ENCODE measurements around the gene PRR13. TPM values are rescaled to one million over a fixed set of nuclear protein-coding genes. Genes with fewer than 3 reads are reported as not detected.

PRR13 gene
- total and polyA plus RNA-seq, 4 donors = 94.6 to 224 (median 105) TPM

GRCh38 chr12:53482626-53483168, 41.2 kb downstream of the PRR13 start:
- H3K27me3 ChIP-seq (ENCODE audit: control insufficient read depth in 1 of 2, insufficient read depth in 2 of 2, low read length in 1 of 2) = no peaks in the 10 kb centered on the region
- H3K4me1 ChIP-seq (ENCODE audit: control insufficient read depth in 1 of 2, insufficient read depth in 2 of 2, low read length in 2 of 2) = no peaks in the 10 kb centered on the region
- peaks cover 5 to 6% of the 10 kb centered on the region in 2 donors for H3K36me3 ChIP-seq (ENCODE audit: control insufficient read depth in 1 of 2, insufficient read depth in 2 of 2, low read length in 1 of 2)
- no peak overlapping the region for H3K4me3 ChIP-seq (ENCODE audit: low read length in 2 of 2)
- DNase-seq = no peak
- intact Hi-C loops (cut with DNase I) = no loop called here
- ATAC-seq (ENCODE audit: low FRiP score) = peak; percentile 9
- H3K9me3 ChIP-seq (ENCODE audit: control insufficient read depth, low read length) = no peaks in the 10 kb centered on the region
- no peak overlapping the region for H3K27ac ChIP-seq (ENCODE audit: low read depth in 1 of 2, low read length in 2 of 2)
- WGBS, 2 donors = 66 to 67% methylated on average over 18 of the region's 18 CpGs

DNA sequence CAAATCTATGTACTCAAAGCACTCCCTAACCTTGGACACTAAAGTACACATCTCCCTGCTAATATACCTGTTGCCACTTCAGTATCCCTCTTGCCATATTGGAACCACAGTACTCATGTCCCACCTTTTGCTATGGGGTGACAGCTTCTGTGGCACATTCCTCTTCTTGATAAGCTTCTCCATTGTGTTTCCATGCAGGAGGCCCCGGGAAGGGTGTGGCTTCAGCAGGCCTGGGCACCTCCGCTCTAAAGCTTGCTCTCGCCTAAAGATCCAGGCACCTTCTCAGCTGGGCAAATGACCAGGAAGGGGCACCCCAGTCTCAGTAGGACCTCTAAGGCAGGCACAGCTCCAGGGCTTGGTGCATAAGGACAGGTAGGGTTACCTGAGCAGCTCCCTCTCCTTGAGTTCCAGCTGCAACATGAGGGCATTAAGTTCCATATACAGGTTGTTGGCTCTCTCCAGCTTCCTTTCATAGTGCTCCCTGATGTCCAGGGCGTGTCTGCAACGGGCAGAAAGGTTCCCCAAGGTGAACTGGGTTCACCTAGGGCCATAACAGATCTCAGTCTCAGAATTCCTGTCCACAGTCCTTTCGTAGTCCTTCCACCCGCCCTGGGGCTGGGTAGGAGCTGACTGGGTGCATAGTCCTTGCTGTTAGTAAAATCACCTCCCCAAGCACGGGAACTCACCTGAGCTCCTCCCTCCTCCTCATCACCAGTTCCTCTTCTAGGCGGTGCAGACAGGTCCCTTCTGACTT, 41.9 kb downstream of the PRR13 start:
- intact Hi-C loops (cut with DNase I) = no loop called here
- no peaks in the 10 kb centered on the region for H3K4me1 ChIP-seq (ENCODE audit: control insufficient read depth in 1 of 2, insufficient read depth in 2 of 2, low read length in 2 of 2)
- ATAC-seq (ENCODE audit: low FRiP score) (no peak), DNase-seq (no peak)
- WGBS, 2 donors = 67 to 69% methylated on average over 9 of the region's 9 CpGs
- peaks cover 5 to 6% of the 10 kb centered on the region in 2 donors for H3K36me3 ChIP-seq (ENCODE audit: control insufficient read depth in 1 of 2, insufficient read depth in 2 of 2, low read length in 1 of 2)
- H3K9me3 ChIP-seq (ENCODE audit: control insufficient read depth, low read length) = no peaks in the 10 kb centered on the region
- no peak overlapping the region for H3K27ac ChIP-seq (ENCODE audit: low read depth in 1 of 2, low read length in 2 of 2)
- no peaks in the 10 kb centered on the region for H3K27me3 ChIP-seq (ENCODE audit: control insufficient read depth in 1 of 2, insufficient read depth in 2 of 2, low read length in 1 of 2)
- H3K4me3 ChIP-seq (ENCODE audit: low read length in 2 of 2) = no peak overlapping the region

GRCh38 chr12:53483979-53484377, 42.4 kb downstream of the PRR13 start:
- Histone ChIP-seq H3K27me3 (ENCODE audit: control insufficient read depth in 1 of 2, insufficient read depth in 2 of 2, low read length in 1 of 2) (no peaks in the 10 kb centered on the region), H3K27ac (ENCODE audit: low read depth in 1 of 2, low read length in 2 of 2) (no peak overlapping the region), H3K9me3 (ENCODE audit: control insufficient read depth, low read length) (no peaks in the 10 kb centered on the region), H3K36me3 (ENCODE audit: control insufficient read depth in 1 of 2, insufficient read depth in 2 of 2, low read length in 1 of 2) (peaks cover 5% of the 10 kb centered on the region in 2 donors), H3K4me3 (ENCODE audit: low read length in 2 of 2) (no peak overlapping the region), H3K4me1 (ENCODE audit: control insufficient read depth in 1 of 2, insufficient read depth in 2 of 2, low read length in 2 of 2) (no peaks in the 10 kb centered on the region)
- DNase-seq (no peak), ATAC-seq (ENCODE audit: low FRiP score) (no peak)
- 82 to 83% methylated on average over 4 of the region's 4 CpGs for WGBS, 2 donors
- intact Hi-C loops (cut with DNase I) = no loop called here

GRCh38 chr12:53484686-53485575, 43.4 kb downstream of the PRR13 start:
- Histone ChIP-seq H3K27me3 (ENCODE audit: control insufficient read depth in 1 of 2, insufficient read depth in 2 of 2, low read length in 1 of 2) (no peaks in the 10 kb centered on the region), H3K27ac (ENCODE audit: low read depth in 1 of 2, low read length in 2 of 2) (no peak overlapping the region), H3K4me1 (ENCODE audit: control insufficient read depth in 1 of 2, insufficient read depth in 2 of 2, low read length in 2 of 2) (no peaks in the 10 kb centered on the region), H3K9me3 (ENCODE audit: control insufficient read depth, low read length) (no peaks in the 10 kb centered on the region), H3K4me3 (ENCODE audit: low read length in 2 of 2) (no peak overlapping the region), H3K36me3 (ENCODE audit: control insufficient read depth in 1 of 2, insufficient read depth in 2 of 2, low read length in 1 of 2) (peaks cover 5% of the 10 kb centered on the region in 2 donors)
- intact Hi-C loops (cut with DNase I) = loop anchor here in 1 of 2 donors (5.0 kb wide), 1 partner anchor 33 kb away; the partner anchor contains the start of gene PCBP2
- ATAC-seq (ENCODE audit: low FRiP score) (no peak), DNase-seq (no peak)
- WGBS, 2 donors = 81 to 82% methylated on average over 10 of the region's 10 CpGs

- Histone ChIP-seq H3K4me3 (ENCODE audit: low read length in 2 of 2) (no peak overlapping the region), H3K9me3 (ENCODE audit: control insufficient read depth, low read length) (no peaks in the 10 kb centered on the region), H3K36me3 (ENCODE audit: control insufficient read depth in 1 of 2, insufficient read depth in 2 of 2, low read length in 1 of 2) (peaks cover 0 to 2% of the 10 kb centered on the region in 2 donors), H3K27me3 (ENCODE audit: control insufficient read depth in 1 of 2, insufficient read depth in 2 of 2, low read length in 1 of 2) (no peaks in the 10 kb centered on the region), H3K27ac (ENCODE audit: low read depth in 1 of 2, low read length in 2 of 2) (no peak overlapping the region), H3K4me1 (ENCODE audit: control insufficient read depth in 1 of 2, insufficient read depth in 2 of 2, low read length in 2 of 2) (no peaks in the 10 kb centered on the region)
- no peak for ATAC-seq (ENCODE audit: low FRiP score)
- 93 to 98% methylated on average over 10 of the region's 10 CpGs for WGBS, 2 donors
- no peak for DNase-seq
- intact Hi-C loops (cut with DNase I) = loop anchor here in 1 of 2 donors (5.0 kb wide), 1 partner anchor 34 kb away; the partner anchor contains the start of gene PCBP2
Observed at GRCh38 chr12:53485955-53486735, 44.6 kb downstream of the PRR13 start.

DNA sequence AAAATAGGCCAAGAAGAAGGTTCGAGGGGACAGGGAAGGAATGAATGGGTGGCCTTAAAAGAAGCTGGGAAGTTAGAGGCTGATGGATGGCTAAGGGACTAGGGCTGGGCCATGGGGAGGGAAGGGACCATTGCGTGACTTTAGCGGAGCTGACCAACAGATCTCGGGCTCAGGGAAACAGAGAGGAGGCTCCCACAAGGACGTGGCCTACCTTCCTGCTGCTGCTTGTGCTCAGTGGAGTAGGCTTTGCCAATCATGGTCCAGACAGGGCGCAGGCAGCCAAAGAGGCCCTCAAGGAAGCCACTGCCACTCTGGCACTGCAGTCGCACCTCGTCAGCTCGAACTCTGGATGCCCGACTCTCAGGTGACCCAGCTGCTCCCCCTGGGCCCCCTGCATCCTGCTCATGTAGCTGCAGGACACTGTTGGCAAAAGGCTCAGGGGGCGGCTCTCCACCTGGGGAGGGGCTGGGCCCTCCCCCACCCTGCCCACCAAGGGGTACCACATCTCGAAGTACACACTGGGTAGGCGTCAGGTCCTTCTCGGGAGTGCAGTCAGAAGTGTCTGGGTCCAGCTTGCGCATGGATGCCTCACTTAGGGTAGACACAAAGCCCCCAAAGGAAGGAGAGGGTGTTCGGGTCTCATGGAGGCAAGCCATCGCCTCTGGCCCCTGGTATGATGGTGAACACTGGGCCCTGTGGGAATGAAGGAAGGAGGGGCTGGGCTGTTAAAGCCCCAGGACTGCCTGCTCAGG, 45.4 kb downstream of the PRR13 start:
- no peak overlapping the region for H3K27ac ChIP-seq (ENCODE audit: low read depth in 1 of 2, low read length in 2 of 2)
- no peak overlapping the region for H3K4me3 ChIP-seq (ENCODE audit: low read length in 2 of 2)
- DNase-seq (no peak), ATAC-seq (ENCODE audit: low FRiP score) (no peak)
- H3K27me3 ChIP-seq (ENCODE audit: control insufficient read depth in 1 of 2, insufficient read depth in 2 of 2, low read length in 1 of 2) = no peaks in the 10 kb centered on the region
- intact Hi-C loops (cut with DNase I) = loop anchor here in 1 of 2 donors (5.0 kb wide), 1 partner anchor 35 kb away; the partner anchor contains the start of gene PCBP2
- 75 to 76% methylated on average over 17 of the region's 17 CpGs for WGBS, 2 donors
- H3K36me3 ChIP-seq (ENCODE audit: control insufficient read depth in 1 of 2, insufficient read depth in 2 of 2, low read length in 1 of 2) = peaks cover 0 to under 1% of the 10 kb centered on the region in 2 donors
- H3K4me1 ChIP-seq (ENCODE audit: control insufficient read depth in 1 of 2, insufficient read depth in 2 of 2, low read length in 2 of 2) = no peaks in the 10 kb centered on the region
- H3K9me3 ChIP-seq (ENCODE audit: control insufficient read depth, low read length) = no peaks in the 10 kb centered on the region

DNA sequence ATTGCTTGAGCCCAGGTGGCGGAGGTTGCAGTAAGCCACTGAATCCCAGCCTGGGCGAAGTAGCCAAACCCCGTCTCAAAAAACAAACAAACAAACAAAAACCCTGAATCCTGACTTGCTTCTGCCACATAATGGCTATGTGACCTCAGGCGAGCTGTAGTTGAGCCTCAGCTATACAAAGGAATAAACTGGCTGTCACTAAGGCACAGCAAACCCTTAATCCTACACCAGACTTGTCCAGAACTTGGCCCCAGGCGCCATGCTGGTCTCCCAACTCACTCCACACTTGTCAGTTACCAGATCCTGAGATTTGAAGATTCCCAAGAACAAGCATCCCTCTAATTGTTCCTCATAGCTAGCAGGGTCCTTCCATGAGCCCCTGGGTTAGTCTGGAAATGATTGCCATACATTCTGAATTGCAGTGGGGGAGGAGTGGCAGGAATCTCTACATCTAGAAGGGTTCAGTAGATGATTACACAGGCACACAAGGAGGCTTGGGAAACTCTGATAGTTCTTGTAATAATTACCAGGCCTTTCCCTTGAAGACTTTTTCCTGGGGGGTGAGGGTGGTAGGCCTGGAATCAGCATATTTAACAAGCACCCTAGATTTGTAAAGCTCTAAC, 47.8 kb downstream of the PRR13 start:
- no peak for ATAC-seq (ENCODE audit: low FRiP score)
- Histone ChIP-seq H3K4me1 (ENCODE audit: control insufficient read depth in 1 of 2, insufficient read depth in 2 of 2, low read length in 2 of 2) (peaks cover 0 to 2% of the 10 kb centered on the region in 2 donors), H3K9me3 (ENCODE audit: control insufficient read depth, low read length) (no peaks in the 10 kb centered on the region), H3K4me3 (ENCODE audit: low read length in 2 of 2) (no peak overlapping the region), H3K36me3 (ENCODE audit: control insufficient read depth in 1 of 2, insufficient read depth in 2 of 2, low read length in 1 of 2) (no peaks in the 10 kb centered on the region), H3K27me3 (ENCODE audit: control insufficient read depth in 1 of 2, insufficient read depth in 2 of 2, low read length in 1 of 2) (no peaks in the 10 kb centered on the region), H3K27ac (ENCODE audit: low read depth in 1 of 2, low read length in 2 of 2) (no peak overlapping the region)
- intact Hi-C loops (cut with DNase I) = loop anchor here in 1 of 2 donors (5.0 kb wide), 1 partner anchor 37 kb away; the partner anchor contains the start of gene PCBP2
- 91 to 96% methylated on average over 5 of the region's 5 CpGs for WGBS, 2 donors
- DNase-seq = peak in 1 of 2 donors; percentile 11

Data from aorta (tissue), 5 donors.